ENCODE results near the gene ORM1.

- peak in 1 of 3 donors; percentile 88 for TF ChIP-seq CTCF (IDR thresholded peaks at IDR 0.05)
- TF ChIP-seq POLR2A (IDR thresholded peaks at IDR 0.05): no peak
Observed at GRCh38 chr9:114291064-114291474, 31.8 kb upstream of the ORM1 start.
